Osteocyte (in vitro differentiated cells): ENCODE results near the gene EIF2D. TPM values are rescaled to one million over a fixed set of nuclear protein-coding genes. Genes with fewer than 3 reads are reported as not detected.

Experiments used
- DNase-seq: peaks from one replicate; pipeline ENCODE4 v3.0.0; 2021; ENCODE audit warnings: mixed read lengths; ENCODE audit not compliant: unreplicated experiment; ENCODE audit errors: extremely low spot score
- H3K27ac Mint-ChIP-seq: one replicate; pipeline ENCODE4 v1.8.0; 2021; ENCODE audit warnings: mild to moderate bottlenecking, mixed read lengths; ENCODE audit not compliant: unreplicated experiment
- H3K27me3 Mint-ChIP-seq: one replicate; pipeline ENCODE4 v1.8.0; 2021; ENCODE audit warnings: mixed read lengths; ENCODE audit not compliant: unreplicated experiment
- H3K36me3 Mint-ChIP-seq: one replicate; pipeline ENCODE4 v1.8.0; 2021; ENCODE audit warnings: mixed read lengths; ENCODE audit not compliant: unreplicated experiment
- H3K4me1 Mint-ChIP-seq: one replicate; pipeline ENCODE4 v1.8.0; 2021; ENCODE audit warnings: mixed read lengths; ENCODE audit not compliant: unreplicated experiment
- H3K4me3 Mint-ChIP-seq: one replicate; pipeline ENCODE4 v1.8.0; 2021; ENCODE audit warnings: mild to moderate bottlenecking, moderate library complexity, mixed read lengths; ENCODE audit not compliant: unreplicated experiment
- H3K9me3 Mint-ChIP-seq: one replicate; pipeline ENCODE4 v1.8.0; 2021; ENCODE audit warnings: mixed read lengths; ENCODE audit not compliant: unreplicated experiment
- CTCF ChIP-seq: fragments of 200-600 bp; sonication (generic); IDR thresholded peaks from 2 replicates; pipeline ENCODE4 v1.5.0; 2021; ENCODE audit warnings: antibody characterized with exemption, mild to moderate bottlenecking, moderate library complexity
- total RNA-seq: library from RNA; stranded (reverse); gene quantifications from 2 replicates; pipeline ENCODE4 v1.2.1, GENCODE V29; 2021

Gene EIF2D
- total RNA-seq, 1 donor from 2014 or later: 56.8 TPM

GRCh38 chr1:206550446-206550845, 61.8 kb downstream of the EIF2D start:
- Mint-ChIP-seq H3K36me3 (no peaks in the 10 kb centered on the region), H3K4me1 (no peaks in the 10 kb centered on the region), H3K9me3 (no peaks in the 10 kb centered on the region), H3K27me3 (peaks cover 76% of the 10 kb centered on the region), H3K27ac (no peak overlapping the region), H3K4me3 (no peak overlapping the region)
- TF ChIP-seq CTCF: no peak
- no peak for DNase-seq

- no peak for TF ChIP-seq CTCF
- no peak overlapping the region for H3K27ac Mint-ChIP-seq
- no peaks in the 10 kb centered on the region for H3K36me3 Mint-ChIP-seq
- H3K4me3 Mint-ChIP-seq: no peak overlapping the region
- peaks cover 57% of the 10 kb centered on the region for H3K27me3 Mint-ChIP-seq
- no peaks in the 10 kb centered on the region for H3K4me1 Mint-ChIP-seq
- no peak for DNase-seq
- no peaks in the 10 kb centered on the region for H3K9me3 Mint-ChIP-seq
Observed at GRCh38 chr1:206547104-206547503, 65.2 kb downstream of the EIF2D start.

GRCh38 chr1:206545351-206545750, 66.9 kb downstream of the EIF2D start:
- Mint-ChIP-seq H3K4me1 (no peaks in the 10 kb centered on the region), H3K36me3 (no peaks in the 10 kb centered on the region), H3K4me3 (no peak overlapping the region), H3K27ac (no peak overlapping the region), H3K27me3 (peaks cover 42% of the 10 kb centered on the region), H3K9me3 (no peaks in the 10 kb centered on the region)
- TF ChIP-seq CTCF: no peak
- DNase-seq: no peak

GRCh38 chr1:206544562-206545257, 67.6 kb downstream of the EIF2D start:
- H3K27me3 Mint-ChIP-seq: peaks cover 36% of the 10 kb centered on the region

More at GRCh38 chr1:206544562-206545257, 67.6 kb downstream of the EIF2D start:
- H3K4me3 Mint-ChIP-seq: no peak overlapping the region
- H3K36me3 Mint-ChIP-seq: no peaks in the 10 kb centered on the region
- no peaks in the 10 kb centered on the region for H3K9me3 Mint-ChIP-seq
- peak; percentile 83 for TF ChIP-seq CTCF
- H3K4me1 Mint-ChIP-seq: no peaks in the 10 kb centered on the region
- no peak overlapping the region for H3K27ac Mint-ChIP-seq
- DNase-seq: peak; percentile 92

Other genes with a start within 250 kb of the EIF2D start
- gene IKBKE, start 142.0 kb downstream of the EIF2D start, total RNA-seq: 7.5 and 8.5 TPM in 2 replicates
- gene RASSF5, start 104.9 kb downstream of the EIF2D start, total RNA-seq: 0.34 TPM in 1 of 2 replicates, not detected in the other
- gene DYRK3, start 23.1 kb upstream of the EIF2D start, total RNA-seq: 1.7 and 2.1 TPM in 2 replicates
- 62.4 and 67.5 TPM in 2 replicates for gene MAPKAPK2, start 72.4 kb upstream of the EIF2D start, total RNA-seq
- gene IL19, start 158.3 kb upstream of the EIF2D start, total RNA-seq: not detected in 2 replicates
- gene IL10, start 160.0 kb upstream of the EIF2D start, total RNA-seq: not detected in 2 replicates